ENCODE measurements around the gene ERC2. TPM values are rescaled to one million over a fixed set of nuclear protein-coding genes. Genes with fewer than 3 reads are reported as not detected.

The ERC2 gene
- total RNA-seq, 1 donor from 2014 or later: 1.5 TPM

DNA sequence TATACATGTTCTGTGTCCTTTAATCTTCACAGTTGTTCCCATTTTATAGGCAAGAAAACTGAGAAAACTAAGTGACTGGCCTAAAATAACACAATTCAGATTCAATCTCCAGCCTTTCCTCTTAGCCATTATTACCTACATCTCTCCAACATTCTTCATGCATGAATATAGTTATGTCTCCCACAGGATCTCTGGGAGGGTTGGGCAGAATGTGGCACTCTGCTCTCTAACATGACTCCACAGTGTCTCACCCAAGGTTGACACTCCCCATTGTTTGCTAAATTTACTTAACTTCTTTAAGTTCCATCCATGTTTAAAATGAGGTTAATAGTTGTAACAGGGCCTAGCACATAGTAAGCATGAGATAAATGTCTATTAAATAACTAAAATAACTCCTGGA lies 276.3 kb downstream of the ERC2 start:
- intact Hi-C loops (cut with DNase I): no loop called here
- no peak overlapping the region for H3K27ac ChIP-seq
- H3K9me3 ChIP-seq: no peaks in the 10 kb centered on the region
- no peaks in the 10 kb centered on the region for H3K4me1 ChIP-seq
- ATAC-seq: no peak
- H3K4me3 ChIP-seq: no peak overlapping the region
- TF ChIP-seq, protein P1, sequence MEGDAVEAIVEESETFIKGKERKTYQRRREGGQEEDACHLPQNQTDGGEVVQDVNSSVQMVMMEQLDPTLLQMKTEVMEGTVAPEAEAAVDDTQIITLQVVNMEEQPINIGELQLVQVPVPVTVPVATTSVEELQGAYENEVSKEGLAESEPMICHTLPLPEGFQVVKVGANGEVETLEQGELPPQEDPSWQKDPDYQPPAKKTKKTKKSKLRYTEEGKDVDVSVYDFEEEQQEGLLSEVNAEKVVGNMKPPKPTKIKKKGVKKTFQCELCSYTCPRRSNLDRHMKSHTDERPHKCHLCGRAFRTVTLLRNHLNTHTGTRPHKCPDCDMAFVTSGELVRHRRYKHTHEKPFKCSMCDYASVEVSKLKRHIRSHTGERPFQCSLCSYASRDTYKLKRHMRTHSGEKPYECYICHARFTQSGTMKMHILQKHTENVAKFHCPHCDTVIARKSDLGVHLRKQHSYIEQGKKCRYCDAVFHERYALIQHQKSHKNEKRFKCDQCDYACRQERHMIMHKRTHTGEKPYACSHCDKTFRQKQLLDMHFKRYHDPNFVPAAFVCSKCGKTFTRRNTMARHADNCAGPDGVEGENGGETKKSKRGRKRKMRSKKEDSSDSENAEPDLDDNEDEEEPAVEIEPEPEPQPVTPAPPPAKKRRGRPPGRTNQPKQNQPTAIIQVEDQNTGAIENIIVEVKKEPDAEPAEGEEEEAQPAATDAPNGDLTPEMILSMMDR (IDR thresholded peaks at IDR 0.05): no peak
- no peaks in the 10 kb centered on the region for H3K36me3 ChIP-seq
- DNase-seq: no peak
- no peaks in the 10 kb centered on the region for H3K27me3 ChIP-seq (ENCODE audit: low read depth)

- DNase-seq: no peak
- Histone ChIP-seq H3K4me1 (no peaks in the 10 kb centered on the region), H3K27ac (no peak overlapping the region), H3K36me3 (no peaks in the 10 kb centered on the region), H3K9me3 (no peaks in the 10 kb centered on the region), H3K27me3 (ENCODE audit: low read depth) (no peaks in the 10 kb centered on the region), H3K4me3 (no peak overlapping the region)
- TF ChIP-seq, protein P1 (IDR thresholded peaks at IDR 0.05): no peak
- intact Hi-C loops (cut with DNase I): no loop called here
- no peak for ATAC-seq
Observed at GRCh38 chr3:56190771-56191305, 277.4 kb downstream of the ERC2 start.

GRCh38 chr3:56190130-56190529 lies 278.1 kb downstream of the ERC2 start:
- ATAC-seq (no peak), DNase-seq (no peak)
- no peak overlapping the region for H3K4me3 ChIP-seq
- no peaks in the 10 kb centered on the region for H3K27me3 ChIP-seq (ENCODE audit: low read depth)
- intact Hi-C loops (cut with DNase I): no loop called here
- no peak overlapping the region for H3K27ac ChIP-seq
- TF ChIP-seq, protein P1 (IDR thresholded peaks at IDR 0.05): no peak
- H3K36me3 ChIP-seq: no peaks in the 10 kb centered on the region
- H3K4me1 ChIP-seq: no peaks in the 10 kb centered on the region
- H3K9me3 ChIP-seq: no peaks in the 10 kb centered on the region

DNA sequence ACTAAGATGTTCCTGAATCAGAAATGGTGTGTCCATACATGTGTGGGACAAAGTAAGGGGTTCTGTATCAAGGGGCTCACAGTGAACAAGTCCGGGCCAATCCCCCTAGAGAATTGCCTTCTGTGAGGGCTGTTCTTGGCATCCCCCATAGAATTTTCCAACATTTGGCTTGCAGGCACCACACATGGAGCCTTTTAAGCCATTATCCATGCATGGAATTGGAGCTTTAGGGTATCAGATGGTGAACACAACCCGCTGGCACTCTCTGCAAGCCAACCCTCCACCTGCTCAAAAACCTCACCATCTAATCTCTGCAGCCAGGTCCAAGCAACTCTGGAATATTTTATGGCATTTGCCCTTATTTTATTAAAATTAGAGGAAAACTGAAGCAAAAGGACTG lies 278.7 kb downstream of the ERC2 start:
- DNase-seq (no peak), ATAC-seq (no peak)
- intact Hi-C loops (cut with DNase I): no loop called here
- no peak overlapping the region for H3K27ac ChIP-seq
- no peaks in the 10 kb centered on the region for H3K4me1 ChIP-seq
- TF ChIP-seq, protein P1 (IDR thresholded peaks at IDR 0.05): no peak
- no peaks in the 10 kb centered on the region for H3K36me3 ChIP-seq
- H3K27me3 ChIP-seq (ENCODE audit: low read depth): no peaks in the 10 kb centered on the region
- H3K9me3 ChIP-seq: no peaks in the 10 kb centered on the region
- no peak overlapping the region for H3K4me3 ChIP-seq

GRCh38 chr3:56188201-56188600 lies 280.1 kb downstream of the ERC2 start:
- Histone ChIP-seq H3K4me3 (no peak overlapping the region), H3K27ac (no peak overlapping the region), H3K36me3 (no peaks in the 10 kb centered on the region), H3K27me3 (ENCODE audit: low read depth) (no peaks in the 10 kb centered on the region), H3K4me1 (no peaks in the 10 kb centered on the region), H3K9me3 (no peaks in the 10 kb centered on the region)
- ATAC-seq (no peak), DNase-seq (no peak)
- intact Hi-C loops (cut with DNase I): no loop called here
- TF ChIP-seq, protein P1 (IDR thresholded peaks at IDR 0.05): no peak

- no peak for DNase-seq
- Histone ChIP-seq H3K36me3 (no peaks in the 10 kb centered on the region), H3K4me1 (no peaks in the 10 kb centered on the region), H3K27ac (no peak overlapping the region), H3K27me3 (ENCODE audit: low read depth) (no peaks in the 10 kb centered on the region), H3K4me3 (no peak overlapping the region), H3K9me3 (no peaks in the 10 kb centered on the region)
- ATAC-seq: no peak
- TF ChIP-seq, protein P1 (IDR thresholded peaks at IDR 0.05): no peak
- intact Hi-C loops (cut with DNase I): no loop called here
Observed at GRCh38 chr3:56187051-56187450, 281.2 kb downstream of the ERC2 start.

Measured in lower lobe of right lung (tissue), 2 donors.